Activated CD8-positive, alpha-beta T cell treated with anti-CD3 and anti-CD28 coated beads for 36 hours (primary cell): ENCODE data around the gene RARRES2. TPM values are rescaled to one million over a fixed set of nuclear protein-coding genes. Genes with fewer than 3 reads are reported as not detected.
"Not testable (repeated sequence)": the region's sequence is repeated elsewhere in the genome, so short reads cannot be mapped to it uniquely, and the experiment has no call there.

ENCODE experiments used
- ATAC-seq: fragments of 200-7000 bp; cut with Tn5 transposase; one replicate; pipeline ENCODE4 v1.10.0; 2021; ENCODE audit warnings: mild to moderate bottlenecking, moderate library complexity
- CTCF ChIA-PET: fragments of 350-600 bp; sonication (Branson Sonifier 250); formaldehyde crosslinking; loops from one replicate; lab custom pipeline; 2021; ENCODE audit warnings: antibody characterized with exemption; lab: Charles Lee
- POLR2A ChIA-PET: fragments of 350-600 bp; sonication (Branson Sonifier 250); formaldehyde crosslinking; loops from one replicate; lab custom pipeline; 2021; ENCODE audit warnings: antibody characterized with exemption; lab: Charles Lee
- DNase-seq: peaks from one replicate; pipeline ENCODE4 v3.0.0-alpha.2; 2020
- H3K27ac Mint-ChIP-seq: one replicate; pipeline ENCODE4 v1.8.0; 2021; ENCODE audit warnings: mild to moderate bottlenecking, mixed read lengths
- H3K27me3 Mint-ChIP-seq: one replicate; pipeline ENCODE4 v1.8.0; 2021; ENCODE audit warnings: mixed read lengths
- H3K36me3 Mint-ChIP-seq: one replicate; pipeline ENCODE4 v1.8.0; 2021; ENCODE audit warnings: low read depth, mixed read lengths
- H3K4me1 Mint-ChIP-seq: one replicate; pipeline ENCODE4 v1.8.0; 2021; ENCODE audit warnings: low read depth, mixed read lengths
- H3K4me3 Mint-ChIP-seq: one replicate; pipeline ENCODE4 v1.8.0; 2021; ENCODE audit warnings: mild to moderate bottlenecking, moderate library complexity, mixed read lengths
- H3K9me3 Mint-ChIP-seq: one replicate; pipeline ENCODE4 v1.8.0; 2021; ENCODE audit warnings: mixed read lengths
- intact Hi-C: fragments of 100-400 bp; cut with micrococcal nuclease; formaldehyde crosslinking; loops from one replicate; pipeline ENCODE4 v1.10.0; 2022
- total RNA-seq, 2 experiments: library from RNA; stranded (reverse); gene quantifications; one replicate each; pipeline ENCODE4 v1.2.3, GENCODE V29; 2021
- TF ChIP-seq, protein P1 (sequence below): fragments of 200-600 bp; IDR thresholded peaks from one replicate; pipeline ENCODE4 v1.8.0; 2022; ENCODE audit warnings: antibody characterized with exemption, mild to moderate bottlenecking

RARRES2 gene
- total RNA-seq, result not detected

DNA sequence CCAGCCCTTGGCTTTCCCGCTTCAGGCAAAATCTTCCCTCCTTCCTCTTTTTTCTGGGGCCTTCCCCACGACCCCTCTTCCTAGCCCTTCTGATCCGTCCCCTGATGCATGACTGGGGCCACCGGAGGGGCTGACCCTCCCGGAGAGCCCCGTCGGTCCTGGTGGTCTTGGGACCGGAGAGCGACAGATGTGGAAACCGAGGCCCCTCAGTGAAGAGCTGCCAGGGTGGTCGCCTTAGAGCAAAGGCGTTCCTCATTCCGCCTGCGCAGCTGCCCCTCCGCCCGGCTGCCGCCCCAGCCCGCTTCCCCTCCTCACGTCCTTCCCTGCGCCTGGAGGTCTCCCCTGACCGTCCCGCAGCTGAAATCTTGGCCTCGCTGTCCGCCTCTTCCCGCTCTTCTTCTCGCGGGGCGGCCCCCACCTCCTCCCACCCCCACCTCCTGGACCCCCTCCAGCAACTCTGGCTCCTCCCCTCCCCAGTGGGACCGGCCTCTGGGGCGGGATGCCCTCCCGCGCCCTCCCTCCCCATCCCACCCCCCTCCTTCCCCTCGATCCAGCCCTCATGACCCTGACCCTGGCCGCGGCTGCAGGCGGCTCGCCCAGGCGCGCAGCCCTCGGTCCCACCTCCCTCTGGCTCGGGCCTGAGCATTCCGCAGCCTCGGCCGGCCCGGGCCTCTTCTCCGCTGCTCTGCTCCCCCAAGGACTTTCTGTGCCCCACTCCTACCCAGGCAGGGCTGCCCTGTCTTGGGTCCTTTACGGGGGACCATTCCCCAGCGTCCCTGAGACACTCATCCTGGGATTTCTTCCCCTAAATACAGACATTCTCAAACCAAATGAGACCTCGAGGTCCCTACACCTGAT, at the start of gene RARRES2:
RARRES2 (minus strand) TSS at position 367 of the 858 bp plus-strand sequence. CDS start 1,020 bp downstream, outside the sequence.
- intact Hi-C loops, result no loop called here
- DNase-seq (no peak), ATAC-seq (no peak)
- peaks cover 12% of the 10 kb centered on the region for H3K4me1 Mint-ChIP-seq
- peaks cover 3% of the 10 kb centered on the region for H3K36me3 Mint-ChIP-seq
- no peaks in the 10 kb centered on the region for H3K9me3 Mint-ChIP-seq
- no peak within 1 kb of the TSS for H3K27ac Mint-ChIP-seq
- CTCF ChIA-PET, result no interaction called here
- H3K27me3 Mint-ChIP-seq, result peaks cover 18% of the 10 kb centered on the region
- POLR2A ChIA-PET, result no interaction called here
- TF ChIP-seq, protein P1, sequence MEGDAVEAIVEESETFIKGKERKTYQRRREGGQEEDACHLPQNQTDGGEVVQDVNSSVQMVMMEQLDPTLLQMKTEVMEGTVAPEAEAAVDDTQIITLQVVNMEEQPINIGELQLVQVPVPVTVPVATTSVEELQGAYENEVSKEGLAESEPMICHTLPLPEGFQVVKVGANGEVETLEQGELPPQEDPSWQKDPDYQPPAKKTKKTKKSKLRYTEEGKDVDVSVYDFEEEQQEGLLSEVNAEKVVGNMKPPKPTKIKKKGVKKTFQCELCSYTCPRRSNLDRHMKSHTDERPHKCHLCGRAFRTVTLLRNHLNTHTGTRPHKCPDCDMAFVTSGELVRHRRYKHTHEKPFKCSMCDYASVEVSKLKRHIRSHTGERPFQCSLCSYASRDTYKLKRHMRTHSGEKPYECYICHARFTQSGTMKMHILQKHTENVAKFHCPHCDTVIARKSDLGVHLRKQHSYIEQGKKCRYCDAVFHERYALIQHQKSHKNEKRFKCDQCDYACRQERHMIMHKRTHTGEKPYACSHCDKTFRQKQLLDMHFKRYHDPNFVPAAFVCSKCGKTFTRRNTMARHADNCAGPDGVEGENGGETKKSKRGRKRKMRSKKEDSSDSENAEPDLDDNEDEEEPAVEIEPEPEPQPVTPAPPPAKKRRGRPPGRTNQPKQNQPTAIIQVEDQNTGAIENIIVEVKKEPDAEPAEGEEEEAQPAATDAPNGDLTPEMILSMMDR, result no peak
- H3K4me3 Mint-ChIP-seq, result no peak within 1 kb of the TSS

DNA sequence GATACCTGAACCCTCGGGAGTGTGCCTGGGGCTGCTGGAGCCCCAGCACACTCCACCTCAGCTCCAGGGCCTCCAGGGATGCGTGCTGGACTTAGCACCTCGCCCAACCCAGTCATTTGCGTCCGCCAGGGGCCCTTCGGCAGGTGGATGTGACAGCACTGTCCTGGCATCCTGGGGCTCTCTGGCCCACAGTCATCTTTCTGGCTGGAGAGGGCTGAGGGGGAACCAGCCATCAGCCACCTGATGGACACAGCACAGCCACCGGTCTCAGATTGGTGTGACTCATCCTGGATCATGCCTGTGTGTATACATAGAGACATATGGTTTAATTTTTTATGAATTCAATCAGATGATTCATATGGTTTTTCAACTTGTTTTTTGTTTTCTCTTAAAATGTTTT, 48.8 kb upstream of the RARRES2 start:
- H3K36me3 Mint-ChIP-seq, result peaks cover under 1% of the 10 kb centered on the region
- H3K4me3 Mint-ChIP-seq, result no peak overlapping the region
- TF ChIP-seq, protein P1, result no peak
- no peak for ATAC-seq
- no peaks in the 10 kb centered on the region for H3K4me1 Mint-ChIP-seq
- intact Hi-C loops, result no loop called here
- ChIA-PET POLR2A (no interaction called here), CTCF (no interaction called here)
- no peak for DNase-seq
- no peak overlapping the region for H3K27ac Mint-ChIP-seq
- no peaks in the 10 kb centered on the region for H3K27me3 Mint-ChIP-seq
- H3K9me3 Mint-ChIP-seq, result no peaks in the 10 kb centered on the region

GRCh38 chr7:150389532-150389816, 48.0 kb upstream of the RARRES2 start:
- ATAC-seq (peak; percentile 45), DNase-seq (no peak)
- peaks cover 2% of the 10 kb centered on the region for H3K36me3 Mint-ChIP-seq
- ChIA-PET CTCF (no interaction called here), POLR2A (no interaction called here)
- H3K27me3 Mint-ChIP-seq, result no peaks in the 10 kb centered on the region
- TF ChIP-seq, protein P1, result no peak
- H3K4me3 Mint-ChIP-seq, result no peak overlapping the region
- intact Hi-C loops, result no loop called here
- no peak overlapping the region for H3K27ac Mint-ChIP-seq
- no peaks in the 10 kb centered on the region for H3K9me3 Mint-ChIP-seq
- H3K4me1 Mint-ChIP-seq, result no peaks in the 10 kb centered on the region

- Mint-ChIP-seq H3K36me3 (peaks cover 2% of the 10 kb centered on the region), H3K27ac (no peak overlapping the region), H3K4me3 (no peak overlapping the region), H3K9me3 (no peaks in the 10 kb centered on the region), H3K4me1 (no peaks in the 10 kb centered on the region), H3K27me3 (no peaks in the 10 kb centered on the region)
- no peak for DNase-seq
- TF ChIP-seq, protein P1, result no peak
- intact Hi-C loops, result no loop called here
- POLR2A ChIA-PET, result no interaction called here
- ATAC-seq, result no peak
- CTCF ChIA-PET, result no interaction called here
Measured at GRCh38 chr7:150388709-150389531, 47.5 kb upstream of the RARRES2 start.

GRCh38 chr7:150388306-150388705, 46.9 kb upstream of the RARRES2 start:
- Mint-ChIP-seq H3K36me3 (peaks cover 2% of the 10 kb centered on the region), H3K27ac (no peak overlapping the region), H3K4me3 (no peak overlapping the region), H3K27me3 (no peaks in the 10 kb centered on the region), H3K4me1 (no peaks in the 10 kb centered on the region), H3K9me3 (no peaks in the 10 kb centered on the region)
- intact Hi-C loops, result no loop called here
- TF ChIP-seq, protein P1, result no peak
- ATAC-seq (no peak), DNase-seq (no peak)
- ChIA-PET CTCF (no interaction called here), POLR2A (no interaction called here)

- H3K27ac Mint-ChIP-seq, result not testable (repeated sequence)
- CTCF ChIA-PET, result interaction anchor here (1.1 to 1.7 kb wide), 3 partner anchors 14 to 35 kb away, joined by 3 to 4 read pairs (median 4); a partner anchor contains a TSS
Measured at GRCh38 chr7:150385884-150386283, 44.5 kb upstream of the RARRES2 start.

More at GRCh38 chr7:150385884-150386283, 44.5 kb upstream of the RARRES2 start:
- H3K9me3 Mint-ChIP-seq, DNase-seq, H3K36me3 Mint-ChIP-seq, H3K4me1 Mint-ChIP-seq, H3K27me3 Mint-ChIP-seq, H3K4me3 Mint-ChIP-seq, intact Hi-C loops, ATAC-seq: not testable (repeated sequence)
- POLR2A ChIA-PET, result interaction anchor here (0.6 to 1.6 kb wide), 2 partner anchors 15 to 18 kb away, joined by 3 to 6 read pairs; no protein-coding TSS in a partner anchor
